Measurements from ENCODE around the gene PHF21A.
"Not testable (repeated sequence)": the region's sequence is repeated elsewhere in the genome, so short reads cannot be mapped to it uniquely, and the experiment has no call there.

Gene PHF21A

GRCh38 chr11:45904309-45904915 is 216.8 kb downstream of the PHF21A start:
- no peak for DNase-seq (ENCODE audit: low read depth in 2 of 2)

GRCh38 chr11:45902452-45903380 is 218.5 kb downstream of the PHF21A start:
- no peak for DNase-seq (ENCODE audit: low read depth in 2 of 2)

- DNase-seq (ENCODE audit: low read depth in 2 of 2), result no peak
These were observed 219.6 kb downstream of the PHF21A start for GRCh38 chr11:45901626-45902025.

GRCh38 chr11:45900916-45901617 is 220.2 kb downstream of the PHF21A start:
- DNase-seq (ENCODE audit: low read depth in 2 of 2), result no peak

- DNase-seq (ENCODE audit: low read depth in 2 of 2), result not testable (repeated sequence)
These were observed 221.0 kb downstream of the PHF21A start for GRCh38 chr11:45900175-45900800.

- DNase-seq (ENCODE audit: low read depth in 2 of 2), result peak; percentile 65
These were observed 221.6 kb downstream of the PHF21A start for GRCh38 chr11:45899448-45900174.

GRCh38 chr11:45899086-45899447 is 222.2 kb downstream of the PHF21A start:
- DNase-seq (ENCODE audit: low read depth in 2 of 2), result no peak

GRCh38 chr11:45897556-45897955 is 223.7 kb downstream of the PHF21A start:
- DNase-seq (ENCODE audit: low read depth in 2 of 2), result no peak

- no peak for DNase-seq (ENCODE audit: low read depth in 2 of 2)
These were observed 224.8 kb downstream of the PHF21A start for GRCh38 chr11:45896422-45896984.

- no peak for DNase-seq (ENCODE audit: low read depth in 2 of 2)
These were observed 225.5 kb downstream of the PHF21A start for GRCh38 chr11:45895553-45896259.

GRCh38 chr11:45894555-45895247 is 226.6 kb downstream of the PHF21A start:
- DNase-seq (ENCODE audit: low read depth in 2 of 2), result no peak

- DNase-seq (ENCODE audit: low read depth in 2 of 2), result no peak
These were observed 228.4 kb downstream of the PHF21A start for GRCh38 chr11:45892856-45893255.

GRCh38 chr11:45890886-45891550 is 230.2 kb downstream of the PHF21A start:
- DNase-seq (ENCODE audit: low read depth in 2 of 2), result no peak

- no peak for DNase-seq (ENCODE audit: low read depth in 2 of 2)
These were observed 231.3 kb downstream of the PHF21A start for GRCh38 chr11:45889966-45890365.

- DNase-seq (ENCODE audit: low read depth in 2 of 2), result no peak
These were observed 231.7 kb downstream of the PHF21A start for GRCh38 chr11:45889555-45889954.

GRCh38 chr11:45887587-45887986 is 233.7 kb downstream of the PHF21A start:
- no peak for DNase-seq (ENCODE audit: low read depth in 2 of 2)

- DNase-seq (ENCODE audit: low read depth in 2 of 2), result no peak
These were observed 234.3 kb downstream of the PHF21A start for GRCh38 chr11:45886816-45887520.

- DNase-seq (ENCODE audit: low read depth in 2 of 2), result no peak
These were observed 235.1 kb downstream of the PHF21A start for GRCh38 chr11:45885921-45886721.
